Heart left ventricle (tissue), 13 donors: ENCODE data around the gene NMNAT3.
"Not testable (repeated sequence)": the region's sequence is repeated elsewhere in the genome, so short reads cannot be mapped to it uniquely, and the experiment has no call there.

Experiments
- CTCF ChIP-seq, 12 donors: fragments of 200-600 bp; sonication (generic) in 4 of 12; IDR thresholded peaks; one replicate each; pipeline versions ENCODE4 v1.5.0 to v1.8.0; 2018 to 2022; ENCODE audit warnings: antibody characterized with exemption in 12 of 12, mild to moderate bottlenecking in 5 of 12
- POLR2A ChIP-seq, 2 donors: fragments of 450-650 bp; IDR thresholded peaks; one replicate each; pipeline ENCODE4 v1.6.1; 2017; ENCODE audit warnings: antibody characterized with exemption in 2 of 2, mild to moderate bottlenecking in 2 of 2, moderate library complexity in 2 of 2
- donor health status: ischemic (EF 13 %, LVEDD 7.1; RV severe dilation, severe dysfunction).
- donor health status: DM: no; HTN: yes; CAD: no.
- donor health status: DM: no; HTN: no; CAD: no.
- donor health status: ischemic (EF 25% LVEDD 6.9; RV normal size, moderate dysfunction).
- donor health status: ischemic (EF 25% LVEDD 5.7; RV mildly dilated, moderate dysfunction).
- donor health status: ischemic (EF 35%, LVEDD 5.7; RV mildly dilated, moderate dysfunction).
- donor health status: nonischemic (EF 11% LVEDD 7.7; RV severe dilation, severe dysfunction).
- donor health status: DM: yes; HTN: yes; CAD: no.
- donor health status: PGD.
- donor health status: ischemic (EF 29% LVEDD 5.4; RV normal size, mild dysfunction).
- donor health status: nonischemic (EF 23%, LVEDD 6.1; RV moderate dilation, normal function).

- not testable (repeated sequence) for TF ChIP-seq CTCF, POLR2A (IDR thresholded peaks at IDR 0.05)
Measured at GRCh38 chr3:139591186-139591585, 86.6 kb downstream of the NMNAT3 start.
